ENCODE results near the gene TMED3. TPM values are rescaled to one million over a fixed set of nuclear protein-coding genes. Genes with fewer than 3 reads are reported as not detected.

The TMED3 gene
- total RNA-seq, 1 experiment from 2014 or later: 137 TPM

DNA sequence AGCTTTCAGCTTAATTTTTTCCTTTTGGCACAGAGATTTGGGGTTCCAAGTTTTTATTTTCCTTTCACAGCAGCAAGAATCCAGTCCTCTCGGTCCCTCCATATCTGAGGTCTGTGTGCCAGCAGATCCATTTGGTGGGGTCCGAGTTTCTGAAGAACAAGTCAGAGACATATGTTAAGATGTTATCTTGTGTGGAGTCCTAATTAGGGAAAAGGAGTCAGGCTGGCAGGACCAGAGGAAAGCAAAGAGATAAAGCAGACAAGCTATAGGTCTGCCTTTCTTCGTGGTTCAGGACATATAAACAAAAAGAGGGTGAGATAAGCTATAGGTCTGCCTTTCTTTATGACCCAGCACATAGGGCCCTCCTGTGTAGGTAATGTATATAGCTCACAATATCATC is 54.9 kb downstream of the TMED3 start:
- Histone ChIP-seq H3K27me3 (ENCODE audit: control insufficient read depth, insufficient read depth, low read length) (no peaks in the 10 kb centered on the region), H3K4me1 (ENCODE audit: control insufficient read depth, insufficient read depth, low read length) (no peaks in the 10 kb centered on the region), H3K4me3 (ENCODE audit: low read depth in 2 of 2, low read length in 2 of 2) (no peak overlapping the region), H3K36me3 (ENCODE audit: control insufficient read depth, insufficient read depth, low read length) (no peaks in the 10 kb centered on the region), H3K9me3 (ENCODE audit: control insufficient read depth, insufficient read depth, low read depth, low read length) (no peaks in the 10 kb centered on the region), H3K27ac (ENCODE audit: low read length) (no peak overlapping the region)
- ATAC-seq: no peak
- no TSS peak for BruUV-seq (replicated peaks)
- in situ Hi-C loops (cut with HindIII; ENCODE audit: low pct_unique_long_range_greater_than_20kb, low sequenced_read_pairs): no loop called here
- DNase-seq (ENCODE audit: low read depth, low spot score): no peak
- TF ChIP-seq SIN3A (IDR thresholded peaks at IDR 0.05; ENCODE audit: borderline replicate concordance, insufficient read depth, low read depth, low read length): no peak
- no peak for TF ChIP-seq TCF7L2 (IDR thresholded peaks at IDR 0.05; ENCODE audit: low read depth, low read length)
- TF ChIP-seq POLR2AphosphoS5 (IDR thresholded peaks at IDR 0.05; ENCODE audit: low read depth, low read length): no peak
- intact Hi-C loops (cut with micrococcal nuclease; ENCODE audit: unreplicated experiment): no loop called here
- CTCF ChIA-PET: no interaction called here
- POLR2A ChIA-PET: no interaction called here

DNA sequence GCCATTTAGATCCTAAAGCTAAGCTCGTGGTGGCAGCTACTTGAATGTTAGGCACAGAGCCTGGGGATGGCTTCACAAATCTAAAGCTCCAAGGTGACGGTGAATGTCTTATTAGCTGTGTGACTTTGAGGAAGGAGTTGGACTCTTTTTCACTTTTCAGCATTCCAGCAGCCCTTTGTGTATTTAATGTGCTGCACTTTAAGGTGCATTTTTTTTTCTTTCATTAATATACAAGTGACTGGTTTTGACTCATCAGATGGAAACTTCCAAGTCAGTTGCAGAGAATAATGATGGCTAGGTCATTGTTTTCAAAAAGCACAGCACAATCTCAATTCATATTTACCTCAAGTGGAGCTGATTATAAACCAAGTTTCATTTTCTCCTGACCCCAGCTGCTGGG is 55.8 kb downstream of the TMED3 start:
- no peaks in the 10 kb centered on the region for H3K36me3 ChIP-seq (ENCODE audit: control insufficient read depth, insufficient read depth, low read length)
- H3K9me3 ChIP-seq (ENCODE audit: control insufficient read depth, insufficient read depth, low read depth, low read length): no peaks in the 10 kb centered on the region
- TF ChIP-seq, protein P1, sequence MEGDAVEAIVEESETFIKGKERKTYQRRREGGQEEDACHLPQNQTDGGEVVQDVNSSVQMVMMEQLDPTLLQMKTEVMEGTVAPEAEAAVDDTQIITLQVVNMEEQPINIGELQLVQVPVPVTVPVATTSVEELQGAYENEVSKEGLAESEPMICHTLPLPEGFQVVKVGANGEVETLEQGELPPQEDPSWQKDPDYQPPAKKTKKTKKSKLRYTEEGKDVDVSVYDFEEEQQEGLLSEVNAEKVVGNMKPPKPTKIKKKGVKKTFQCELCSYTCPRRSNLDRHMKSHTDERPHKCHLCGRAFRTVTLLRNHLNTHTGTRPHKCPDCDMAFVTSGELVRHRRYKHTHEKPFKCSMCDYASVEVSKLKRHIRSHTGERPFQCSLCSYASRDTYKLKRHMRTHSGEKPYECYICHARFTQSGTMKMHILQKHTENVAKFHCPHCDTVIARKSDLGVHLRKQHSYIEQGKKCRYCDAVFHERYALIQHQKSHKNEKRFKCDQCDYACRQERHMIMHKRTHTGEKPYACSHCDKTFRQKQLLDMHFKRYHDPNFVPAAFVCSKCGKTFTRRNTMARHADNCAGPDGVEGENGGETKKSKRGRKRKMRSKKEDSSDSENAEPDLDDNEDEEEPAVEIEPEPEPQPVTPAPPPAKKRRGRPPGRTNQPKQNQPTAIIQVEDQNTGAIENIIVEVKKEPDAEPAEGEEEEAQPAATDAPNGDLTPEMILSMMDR (IDR thresholded peaks at IDR 0.05): no peak
- TF ChIP-seq SIN3A (IDR thresholded peaks at IDR 0.05; ENCODE audit: borderline replicate concordance, insufficient read depth, low read depth, low read length) (no peak), REST (IDR thresholded peaks at IDR 0.05; ENCODE audit: insufficient read depth in 1 of 2, low read depth in 2 of 2, low read length in 1 of 2) (no peak), TCF7L2 (IDR thresholded peaks at IDR 0.05; ENCODE audit: low read depth, low read length) (no peak), POLR2AphosphoS5 (IDR thresholded peaks at IDR 0.05; ENCODE audit: low read depth, low read length) (no peak)
- BruUV-seq (replicated peaks): no TSS peak
- intact Hi-C loops (cut with micrococcal nuclease; ENCODE audit: unreplicated experiment) (no loop called here), in situ Hi-C loops (cut with HindIII; ENCODE audit: low pct_unique_long_range_greater_than_20kb, low sequenced_read_pairs) (no loop called here)
- no peak overlapping the region for H3K27ac ChIP-seq (ENCODE audit: low read length)
- DNase-seq (ENCODE audit: low read depth, low spot score): no peak
- no peak for ATAC-seq
- H3K4me1 ChIP-seq (ENCODE audit: control insufficient read depth, insufficient read depth, low read length): no peaks in the 10 kb centered on the region
- H3K27me3 ChIP-seq (ENCODE audit: control insufficient read depth, insufficient read depth, low read length): no peaks in the 10 kb centered on the region
- ChIA-PET CTCF (interaction anchor here (0.6 kb wide), 1 partner anchor 255 kb away, joined by 3 read pairs; no protein-coding TSS in a partner anchor), POLR2A (interaction anchor here (0.5 to 0.6 kb wide), 2 partner anchors 260 to 886 kb away, joined by 7 to 10 read pairs; no protein-coding TSS in a partner anchor)
- H3K4me3 ChIP-seq (ENCODE audit: low read depth in 2 of 2, low read length in 2 of 2): no peak overlapping the region

DNA sequence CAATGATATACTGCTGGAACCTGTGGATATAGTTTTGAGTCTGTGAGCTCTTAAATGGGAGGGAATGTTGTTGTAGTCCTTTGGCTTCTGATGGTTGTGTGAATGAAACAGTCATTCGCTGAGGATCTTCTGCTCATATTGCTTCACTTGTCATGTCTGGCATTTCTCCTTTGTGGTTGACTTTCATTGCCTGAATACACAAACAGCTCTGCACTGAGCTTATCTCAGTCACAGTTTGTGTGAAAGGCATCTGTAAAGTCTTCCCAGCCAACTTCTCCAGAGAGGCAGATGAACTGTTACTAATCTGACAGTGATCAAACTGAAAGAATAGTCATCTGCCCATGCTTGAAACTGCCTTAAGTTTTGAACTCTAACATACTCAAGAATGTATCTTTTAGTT is 59.8 kb downstream of the TMED3 start:
- ChIA-PET POLR2A (no interaction called here), CTCF (no interaction called here)
- TF ChIP-seq REST (IDR thresholded peaks at IDR 0.05; ENCODE audit: insufficient read depth in 1 of 2, low read depth in 2 of 2, low read length in 1 of 2) (no peak), SIN3A (IDR thresholded peaks at IDR 0.05; ENCODE audit: borderline replicate concordance, insufficient read depth, low read depth, low read length) (no peak), TCF7L2 (IDR thresholded peaks at IDR 0.05; ENCODE audit: low read depth, low read length) (no peak), POLR2AphosphoS5 (IDR thresholded peaks at IDR 0.05; ENCODE audit: low read depth, low read length) (no peak)
- TF ChIP-seq, protein P1 (IDR thresholded peaks at IDR 0.05): no peak
- Histone ChIP-seq H3K4me1 (ENCODE audit: control insufficient read depth, insufficient read depth, low read length) (no peaks in the 10 kb centered on the region), H3K36me3 (ENCODE audit: control insufficient read depth, insufficient read depth, low read length) (no peaks in the 10 kb centered on the region), H3K4me3 (ENCODE audit: low read depth in 2 of 2, low read length in 2 of 2) (no peak overlapping the region), H3K9me3 (ENCODE audit: control insufficient read depth, insufficient read depth, low read depth, low read length) (no peaks in the 10 kb centered on the region), H3K27ac (ENCODE audit: low read length) (no peak overlapping the region), H3K27me3 (ENCODE audit: control insufficient read depth, insufficient read depth, low read length) (no peaks in the 10 kb centered on the region)
- DNase-seq (ENCODE audit: low read depth, low spot score) (no peak), ATAC-seq (no peak)
- no TSS peak for BruUV-seq (replicated peaks)
- in situ Hi-C loops (cut with HindIII; ENCODE audit: low pct_unique_long_range_greater_than_20kb, low sequenced_read_pairs) (no loop called here), intact Hi-C loops (cut with micrococcal nuclease; ENCODE audit: unreplicated experiment) (no loop called here)
